ENCODE data around the gene RBM20. TPM values are rescaled to one million over a fixed set of nuclear protein-coding genes. Genes with fewer than 3 reads are reported as not detected.

The RBM20 gene
- polyA plus RNA-seq, 1 donor (not counting 4 experiments of a cell fraction or from before 2014, with no cell fraction given), result 0.01 TPM

- Histone ChIP-seq H3K36me3 (ENCODE audit: control insufficient read depth in 2 of 2, extremely low read depth in 1 of 2, insufficient read depth in 2 of 2, low read length in 2 of 2) (no peaks in the 10 kb centered on the region), H3K27ac (ENCODE audit: control insufficient read depth, insufficient read depth, low read length) (no peak overlapping the region), H3K79me2 (ENCODE audit: control insufficient read depth, insufficient read depth, low read length) (no peaks in the 10 kb centered on the region), H4K20me1 (ENCODE audit: control insufficient read depth, extremely low read depth, insufficient read depth, low read length) (no peaks in the 10 kb centered on the region), H3K4me3 (ENCODE audit: control insufficient read depth in 2 of 3, extremely low read depth in 1 of 3, insufficient read depth in 2 of 3, low read depth in 1 of 3, low read length in 3 of 3) (no peak overlapping the region), H3K4me2 (ENCODE audit: control insufficient read depth, extremely low read depth, insufficient read depth, low read depth, low read length) (no peak overlapping the region), H3K27me3 (ENCODE audit: control insufficient read depth, extremely low read depth, insufficient read depth, low read length) (no peaks in the 10 kb centered on the region), H3K9ac (ENCODE audit: control insufficient read depth, extremely low read depth, insufficient read depth, low read length) (no peak overlapping the region), H3K4me1 (ENCODE audit: control insufficient read depth, extremely low read depth, insufficient read depth, low read length) (peaks cover 3% of the 10 kb centered on the region), H2AFZ (ENCODE audit: control insufficient read depth, low read length) (no peak overlapping the region), H3K9me3 (ENCODE audit: control insufficient read depth, low read depth, low read length) (no peaks in the 10 kb centered on the region), H3K9me1 (ENCODE audit: control insufficient read depth, extremely low read depth, insufficient read depth, low read length) (no peaks in the 10 kb centered on the region)
- dilution Hi-C loops (cut with MboI; ENCODE audit: extremely low pct_ligation_motif_present, low sequenced_read_pairs), result no loop called here
- DNase-seq (ENCODE audit: low read depth, low spot score) (no peak), FAIRE-seq (no peak)
- no peak for TF ChIP-seq EZH2 (IDR thresholded peaks at IDR 0.05; ENCODE audit: low read length)
- TF ChIP-seq, protein P1, sequence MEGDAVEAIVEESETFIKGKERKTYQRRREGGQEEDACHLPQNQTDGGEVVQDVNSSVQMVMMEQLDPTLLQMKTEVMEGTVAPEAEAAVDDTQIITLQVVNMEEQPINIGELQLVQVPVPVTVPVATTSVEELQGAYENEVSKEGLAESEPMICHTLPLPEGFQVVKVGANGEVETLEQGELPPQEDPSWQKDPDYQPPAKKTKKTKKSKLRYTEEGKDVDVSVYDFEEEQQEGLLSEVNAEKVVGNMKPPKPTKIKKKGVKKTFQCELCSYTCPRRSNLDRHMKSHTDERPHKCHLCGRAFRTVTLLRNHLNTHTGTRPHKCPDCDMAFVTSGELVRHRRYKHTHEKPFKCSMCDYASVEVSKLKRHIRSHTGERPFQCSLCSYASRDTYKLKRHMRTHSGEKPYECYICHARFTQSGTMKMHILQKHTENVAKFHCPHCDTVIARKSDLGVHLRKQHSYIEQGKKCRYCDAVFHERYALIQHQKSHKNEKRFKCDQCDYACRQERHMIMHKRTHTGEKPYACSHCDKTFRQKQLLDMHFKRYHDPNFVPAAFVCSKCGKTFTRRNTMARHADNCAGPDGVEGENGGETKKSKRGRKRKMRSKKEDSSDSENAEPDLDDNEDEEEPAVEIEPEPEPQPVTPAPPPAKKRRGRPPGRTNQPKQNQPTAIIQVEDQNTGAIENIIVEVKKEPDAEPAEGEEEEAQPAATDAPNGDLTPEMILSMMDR (optimal IDR thresholded peaks at IDR 0.05 in 1 of 3, IDR thresholded peaks at IDR 0.05 in 1 of 3, conservative IDR thresholded peaks at IDR 0.05 in 1 of 3; ENCODE audit: extremely low read depth in 1 of 3, insufficient read depth in 2 of 3, low read length in 3 of 3), result no peak
Observed at GRCh38 chr10:110828525-110828924, 184.4 kb downstream of the RBM20 start.

DNA sequence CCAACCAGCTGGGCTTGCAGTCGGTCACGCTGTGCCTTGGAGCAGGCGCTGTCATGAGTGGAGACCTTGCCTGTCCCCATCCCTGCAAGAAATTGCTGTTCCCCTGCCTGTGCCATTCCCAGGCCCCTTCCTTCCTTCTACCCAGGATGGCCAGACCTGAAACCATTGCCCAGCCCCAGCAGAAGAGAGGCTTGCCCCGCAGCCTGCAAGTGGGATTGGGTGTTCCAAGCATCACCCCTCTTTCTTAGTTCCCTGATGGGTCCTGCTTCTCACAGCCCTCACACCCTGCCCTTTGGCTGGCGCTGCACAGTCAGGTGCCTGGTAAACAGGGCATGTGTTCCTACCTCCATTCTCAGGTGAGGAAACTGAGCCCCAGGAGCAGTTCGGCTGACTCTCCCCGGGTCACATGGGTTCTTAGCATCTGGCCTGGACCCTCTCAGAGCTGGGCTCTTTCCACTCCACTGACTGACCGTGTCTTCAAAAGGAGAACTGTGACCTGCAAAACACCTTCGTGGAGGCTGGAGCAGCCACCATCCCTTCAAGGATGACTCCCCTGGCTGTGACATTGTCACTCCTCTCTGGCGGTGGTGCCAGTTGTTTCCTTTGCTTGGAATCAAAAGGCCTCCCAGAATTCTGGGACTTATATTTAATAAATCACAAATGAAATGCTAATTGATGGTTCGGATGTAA is 185.7 kb downstream of the RBM20 start:
- Histone ChIP-seq H3K9me3 (ENCODE audit: control insufficient read depth, low read depth, low read length) (no peaks in the 10 kb centered on the region), H3K27me3 (ENCODE audit: control insufficient read depth, extremely low read depth, insufficient read depth, low read length) (no peaks in the 10 kb centered on the region), H3K4me3 (ENCODE audit: control insufficient read depth in 2 of 3, extremely low read depth in 1 of 3, insufficient read depth in 2 of 3, low read depth in 1 of 3, low read length in 3 of 3) (no peak overlapping the region), H3K36me3 (ENCODE audit: control insufficient read depth in 2 of 2, extremely low read depth in 1 of 2, insufficient read depth in 2 of 2, low read length in 2 of 2) (no peaks in the 10 kb centered on the region), H3K4me2 (ENCODE audit: control insufficient read depth, extremely low read depth, insufficient read depth, low read depth, low read length) (no peak overlapping the region), H2AFZ (ENCODE audit: control insufficient read depth, low read length) (no peak overlapping the region), H3K9me1 (ENCODE audit: control insufficient read depth, extremely low read depth, insufficient read depth, low read length) (no peaks in the 10 kb centered on the region), H4K20me1 (ENCODE audit: control insufficient read depth, extremely low read depth, insufficient read depth, low read length) (no peaks in the 10 kb centered on the region), H3K27ac (ENCODE audit: control insufficient read depth, insufficient read depth, low read length) (no peak overlapping the region), H3K4me1 (ENCODE audit: control insufficient read depth, extremely low read depth, insufficient read depth, low read length) (peaks cover 14% of the 10 kb centered on the region), H3K9ac (ENCODE audit: control insufficient read depth, extremely low read depth, insufficient read depth, low read length) (no peak overlapping the region), H3K79me2 (ENCODE audit: control insufficient read depth, insufficient read depth, low read length) (no peaks in the 10 kb centered on the region)
- FAIRE-seq, result no peak
- DNase-seq (ENCODE audit: low read depth, low spot score), result no peak
- dilution Hi-C loops (cut with MboI; ENCODE audit: extremely low pct_ligation_motif_present, low sequenced_read_pairs), result no loop called here
- no peak for TF ChIP-seq EZH2 (IDR thresholded peaks at IDR 0.05; ENCODE audit: low read length)
- TF ChIP-seq, protein P1 (optimal IDR thresholded peaks at IDR 0.05 in 1 of 3, IDR thresholded peaks at IDR 0.05 in 1 of 3, conservative IDR thresholded peaks at IDR 0.05 in 1 of 3; ENCODE audit: extremely low read depth in 1 of 3, insufficient read depth in 2 of 3, low read length in 3 of 3), result no peak

Data from keratinocyte (primary cell).